ENCODE measurements around the gene NUDT16L1.

DNA sequence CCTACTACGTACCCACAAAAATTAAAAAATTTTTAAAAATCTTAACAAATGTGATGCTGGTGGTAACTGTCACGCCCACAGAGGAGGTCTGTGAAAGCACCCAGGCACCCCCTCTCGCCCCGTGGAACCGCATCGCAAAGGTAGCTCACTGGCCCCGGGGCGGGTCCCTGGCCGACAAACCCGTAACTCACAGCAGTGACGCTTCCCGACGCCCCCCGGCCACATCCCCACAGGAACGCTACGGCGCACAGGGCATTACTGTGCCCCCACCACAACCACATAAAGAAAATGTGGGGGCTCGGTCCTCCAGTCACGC is 40.3 kb downstream of the NUDT16L1 start:
- no peak for TF ChIP-seq GATA2 (IDR thresholded peaks at IDR 0.05; ENCODE audit: low read depth, low read length)
- TF ChIP-seq GATA3 (IDR thresholded peaks at IDR 0.05; ENCODE audit: low read depth, low read length) = no peak
